ENCODE data around the gene RPS15.

RPS15 gene

DNA sequence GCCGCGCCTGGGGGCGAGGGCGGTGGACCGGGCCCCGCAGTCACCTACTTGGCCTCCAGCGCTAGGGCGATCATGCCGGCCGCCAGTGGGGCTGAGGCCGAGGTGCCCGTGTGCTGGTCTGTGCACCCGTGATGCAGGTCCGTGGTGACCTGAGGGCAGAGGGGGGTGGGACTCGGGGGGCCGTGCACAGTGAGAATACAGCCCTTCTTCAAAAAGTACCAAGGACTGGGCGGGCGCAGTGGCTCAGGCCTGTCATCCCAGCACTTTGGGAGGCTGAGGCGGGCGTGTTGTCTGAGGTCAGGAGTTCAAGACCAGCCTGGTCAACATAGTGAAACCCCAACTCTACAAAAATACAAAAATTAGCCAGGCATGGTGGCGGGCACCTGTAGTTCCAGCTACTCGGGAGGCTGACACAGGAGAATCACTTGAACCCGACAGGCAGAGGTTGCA is 45.8 kb downstream of the RPS15 start:
- DNase-seq (ENCODE audit: low read depth, low spot score) = no peak

GRCh38 chr19:1486720-1487575 is 48.8 kb downstream of the RPS15 start:
- no peak for DNase-seq (ENCODE audit: low read depth, low spot score)

- DNase-seq (ENCODE audit: low read depth, low spot score) = no peak
Observed at GRCh38 chr19:1487576-1488281, 49.5 kb downstream of the RPS15 start.

- no peak for DNase-seq (ENCODE audit: low read depth, low spot score)
Observed at GRCh38 chr19:1488282-1488601, 50.0 kb downstream of the RPS15 start.

DNA sequence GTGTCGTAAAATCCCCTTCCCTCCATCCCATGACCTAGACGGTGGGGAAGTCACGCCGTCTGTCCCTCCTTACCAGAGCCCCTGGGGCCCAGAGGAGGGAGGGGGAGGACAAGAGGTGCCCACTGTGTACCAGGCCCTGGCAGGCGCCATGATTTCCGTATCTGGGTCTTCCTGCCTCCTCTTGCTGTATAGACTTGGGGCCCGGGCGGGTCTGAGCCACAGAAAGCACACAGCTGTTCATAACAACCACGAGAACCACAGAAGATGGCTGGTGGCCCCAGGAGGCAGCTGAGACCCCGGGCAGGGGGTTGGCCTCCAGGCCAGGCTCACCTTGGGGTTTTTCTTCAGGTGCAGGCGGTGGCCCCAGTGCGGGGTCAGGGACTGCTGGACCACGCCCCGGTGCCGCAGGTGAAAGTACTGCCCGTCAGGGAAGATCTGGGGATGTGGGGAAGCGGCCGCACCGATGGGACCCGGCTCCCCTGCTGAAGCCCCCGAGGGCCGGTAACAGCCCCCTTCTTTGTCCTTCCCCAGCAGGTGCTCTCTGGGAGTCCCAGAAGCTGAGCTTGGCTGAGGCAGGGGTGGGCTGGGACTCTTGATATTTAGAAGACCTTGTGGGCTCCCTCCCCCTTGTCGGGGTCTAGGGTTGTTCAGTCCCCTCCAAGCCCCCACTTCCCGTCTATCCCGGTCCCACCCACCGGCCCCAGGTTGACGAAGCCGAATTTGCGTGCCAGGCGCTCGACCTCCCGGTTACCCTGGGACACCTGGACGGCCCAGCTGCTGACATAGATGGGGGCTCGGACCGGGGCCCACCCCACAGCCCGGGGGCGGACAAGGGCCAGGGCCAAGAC is 51.5 kb downstream of the RPS15 start:
- DNase-seq (ENCODE audit: low read depth, low spot score) = no peak

All from smooth muscle cell of the brain vasculature (primary cell).